ENCODE results near the gene CNNM2.
"Not testable (repeated sequence)": the region's sequence is repeated elsewhere in the genome, so short reads cannot be mapped to it uniquely, and the experiment has no call there.

Gene CNNM2

DNA sequence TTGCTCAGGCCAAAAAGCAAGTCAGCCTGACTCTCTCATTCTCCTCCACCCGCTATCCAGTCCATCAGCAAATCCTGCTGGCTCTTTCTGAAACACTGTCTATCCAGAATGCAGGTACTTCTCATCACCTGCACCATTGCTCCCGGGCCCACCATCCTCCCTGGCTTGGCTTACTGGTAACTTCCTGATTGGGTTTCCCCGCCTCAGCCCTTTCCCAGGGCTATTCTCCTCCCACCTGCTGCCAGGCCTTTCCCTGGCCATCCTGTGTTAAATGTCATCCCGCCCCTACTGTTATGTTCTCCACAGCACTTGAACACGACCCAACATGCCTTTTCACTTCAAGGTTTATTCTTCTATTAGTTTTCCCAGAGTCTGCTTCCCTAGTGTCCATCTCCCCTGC lies 124.0 kb downstream of the CNNM2 start:
- DNase-seq, result no peak

DNA sequence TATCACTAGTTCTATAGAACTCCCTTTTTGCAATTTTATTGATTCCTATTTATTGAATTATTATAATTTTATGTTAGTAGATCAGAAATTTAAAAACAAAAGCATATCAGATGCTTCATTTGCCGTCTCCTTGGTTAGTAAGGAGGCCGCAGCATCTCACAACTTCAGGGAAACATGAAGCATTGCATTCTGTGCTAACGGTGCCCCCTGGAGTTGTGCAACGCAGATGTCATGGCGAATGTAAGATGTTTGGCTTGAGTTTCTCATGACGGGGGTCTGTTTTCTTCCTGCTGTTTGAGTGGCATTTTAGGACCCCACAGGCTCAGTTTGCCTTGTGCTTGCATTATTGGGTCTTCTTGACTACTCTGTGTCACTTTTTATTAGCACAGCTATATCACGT lies 124.8 kb downstream of the CNNM2 start:
- no peak for DNase-seq

DNA sequence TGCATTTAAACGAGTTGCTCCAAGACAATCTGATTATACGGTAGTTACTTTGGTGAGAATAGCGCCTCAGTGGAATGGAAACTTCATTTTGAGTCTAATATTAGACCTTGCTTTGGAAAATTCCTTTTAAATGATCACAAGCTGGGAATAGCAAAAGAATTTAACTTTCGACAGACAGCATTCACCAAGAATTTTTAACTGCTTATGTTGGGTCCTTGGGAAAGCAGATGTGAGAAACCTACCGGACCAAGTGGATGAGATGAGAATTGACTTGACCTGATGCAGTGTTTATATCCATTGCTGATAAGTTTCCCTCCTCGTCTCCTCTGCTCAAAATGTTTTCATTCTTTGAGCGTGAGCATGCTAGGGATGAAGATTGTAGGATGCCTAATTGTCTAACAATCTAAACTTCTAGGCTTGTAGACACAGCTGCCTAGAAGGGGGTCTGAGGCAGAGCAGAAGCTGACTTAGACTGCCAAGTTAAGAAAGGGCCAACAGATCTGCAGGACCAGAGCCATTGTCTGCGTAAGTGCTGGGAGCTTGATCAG lies 126.9 kb downstream of the CNNM2 start:
- no peak for DNase-seq

DNA sequence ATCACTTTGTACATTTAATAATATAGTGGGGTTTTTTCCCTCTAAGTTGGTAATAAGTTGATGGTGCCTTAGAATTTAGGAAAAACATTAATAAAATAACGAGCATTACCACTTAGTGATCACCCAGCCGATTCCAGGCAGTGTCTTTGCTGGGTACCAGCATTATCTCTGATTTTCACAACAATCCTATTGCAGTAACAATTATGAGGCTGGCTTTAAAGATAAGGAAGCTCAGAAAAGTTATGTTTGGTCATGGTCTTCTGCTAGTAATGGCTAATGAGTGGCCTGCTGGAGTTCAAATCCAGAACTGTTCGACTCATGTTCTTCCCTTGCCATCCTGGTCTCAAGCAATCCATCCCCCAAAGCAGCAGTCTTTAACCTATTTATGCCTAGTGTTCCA lies 127.9 kb downstream of the CNNM2 start:
- DNase-seq, result no peak

DNA sequence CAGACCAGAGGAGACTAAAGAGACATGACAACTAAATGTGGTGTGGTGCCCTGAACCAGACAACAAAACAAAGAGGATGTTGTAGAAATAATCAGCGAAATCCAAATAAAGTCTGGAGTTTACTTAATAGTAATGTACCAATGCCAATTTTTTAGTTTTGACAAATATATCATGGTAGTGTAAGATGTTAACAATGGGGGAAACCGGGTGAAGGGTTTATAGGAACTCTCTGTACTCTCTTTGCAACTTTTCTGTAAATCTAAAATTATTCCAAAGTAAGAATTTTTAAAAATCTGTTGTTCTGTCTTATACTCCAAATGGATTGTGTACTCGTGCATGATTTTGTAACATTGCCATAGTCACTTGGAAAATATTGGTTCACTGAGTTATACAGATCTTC lies 129.3 kb downstream of the CNNM2 start:
- DNase-seq, result no peak

DNA sequence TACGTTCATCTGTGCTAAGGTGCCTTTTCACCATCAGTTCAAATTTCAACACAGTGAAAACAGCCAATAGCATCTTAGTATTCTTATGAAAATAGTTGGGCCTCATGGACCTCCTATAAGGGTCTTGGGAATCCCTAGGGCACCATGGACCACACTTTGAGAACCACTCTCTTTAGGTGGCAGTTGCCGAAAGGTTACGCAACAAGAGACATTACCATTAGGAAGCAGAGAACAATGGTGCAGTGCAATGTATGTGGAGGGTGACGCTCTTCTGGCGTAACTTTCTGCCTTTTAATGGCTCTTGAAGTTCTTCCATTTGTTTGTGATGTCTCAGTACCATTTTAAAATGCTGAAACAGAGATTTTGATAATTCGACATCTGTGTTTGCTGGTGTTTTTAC lies 131.1 kb downstream of the CNNM2 start:
- DNase-seq, result no peak

DNA sequence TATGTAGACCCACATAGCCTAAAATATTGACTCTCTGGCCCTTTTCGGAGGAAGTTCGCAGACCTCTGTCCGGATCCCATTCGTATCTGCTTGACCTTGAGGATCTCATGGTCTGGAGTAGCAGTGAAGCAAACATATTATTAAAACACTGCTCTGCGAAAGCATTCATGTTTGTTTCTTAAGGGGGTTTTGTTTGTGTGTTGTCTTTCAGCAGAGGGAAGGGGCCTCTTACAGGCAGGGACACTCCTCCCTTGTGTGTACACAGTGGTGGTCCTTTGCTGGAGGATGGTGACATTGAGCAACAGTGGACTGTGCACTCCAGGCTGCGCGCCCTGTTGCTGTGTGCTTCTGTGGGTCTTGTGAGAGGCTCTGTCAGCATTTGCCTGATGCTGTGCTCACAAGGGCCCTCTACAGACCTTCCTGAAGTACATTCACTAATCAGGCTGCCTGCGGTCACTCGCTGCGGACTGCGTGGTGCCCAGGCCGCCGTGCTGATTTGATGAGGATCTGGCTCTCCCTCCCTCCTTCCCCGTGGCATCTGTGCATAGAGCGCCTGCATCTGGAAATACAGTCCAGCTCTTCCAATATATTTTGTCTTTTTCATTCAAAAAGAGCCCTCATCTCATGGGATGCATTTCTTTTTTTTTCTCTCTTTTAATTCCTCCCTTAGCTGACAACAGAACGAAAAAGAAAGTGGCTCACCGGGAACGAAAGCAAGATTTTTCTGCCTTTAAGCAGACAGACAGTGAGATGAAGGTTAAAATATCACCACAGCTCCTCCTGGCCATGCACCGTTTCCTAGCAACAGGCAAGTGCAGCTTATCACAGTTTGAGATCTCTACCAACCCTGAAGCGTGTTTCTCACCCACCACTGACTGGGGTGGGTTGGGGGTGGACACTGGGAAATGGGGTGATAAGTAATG lies 135.8 kb downstream of the CNNM2 start:
- DNase-seq, result peak; percentile 28

DNA sequence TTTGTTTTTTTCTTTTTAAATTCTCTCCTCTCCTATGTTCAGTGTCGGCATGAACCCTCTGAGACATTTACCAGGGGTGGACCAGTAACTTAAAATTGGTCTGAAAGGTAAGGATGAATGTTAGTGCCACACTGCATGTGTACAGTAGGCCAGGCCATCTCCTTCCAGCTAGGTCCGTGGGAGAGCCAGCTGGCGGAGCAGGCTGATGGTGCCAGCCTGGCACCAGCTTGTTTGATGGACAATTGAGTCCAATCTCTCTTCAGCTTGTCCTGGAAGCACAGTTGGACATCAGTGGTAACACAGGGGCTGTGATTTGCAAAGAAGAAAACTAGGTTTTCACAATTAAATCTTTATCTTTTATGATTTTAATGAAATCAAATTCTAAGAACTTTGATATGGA lies 136.5 kb downstream of the CNNM2 start:
- DNase-seq, result no peak

DNA sequence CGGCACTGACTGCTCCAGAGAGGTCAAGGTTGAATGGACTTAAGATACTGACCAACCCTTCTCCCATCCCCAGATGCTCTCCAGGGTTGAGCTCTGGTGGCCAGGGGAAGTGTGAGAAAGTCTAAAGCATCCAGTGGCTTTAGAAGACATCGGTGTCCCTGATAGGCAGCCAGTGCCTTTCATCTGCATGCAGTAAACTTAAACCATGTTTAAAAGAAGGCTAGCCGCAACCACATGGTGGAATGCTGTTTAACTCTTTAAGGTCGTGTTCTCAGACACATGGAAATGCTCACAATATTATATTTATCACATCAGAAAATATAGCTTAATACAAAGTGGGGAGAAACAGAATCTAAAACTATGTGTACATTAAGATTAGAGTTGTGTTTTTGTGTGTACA lies 137.0 kb downstream of the CNNM2 start:
- no peak for DNase-seq

DNA sequence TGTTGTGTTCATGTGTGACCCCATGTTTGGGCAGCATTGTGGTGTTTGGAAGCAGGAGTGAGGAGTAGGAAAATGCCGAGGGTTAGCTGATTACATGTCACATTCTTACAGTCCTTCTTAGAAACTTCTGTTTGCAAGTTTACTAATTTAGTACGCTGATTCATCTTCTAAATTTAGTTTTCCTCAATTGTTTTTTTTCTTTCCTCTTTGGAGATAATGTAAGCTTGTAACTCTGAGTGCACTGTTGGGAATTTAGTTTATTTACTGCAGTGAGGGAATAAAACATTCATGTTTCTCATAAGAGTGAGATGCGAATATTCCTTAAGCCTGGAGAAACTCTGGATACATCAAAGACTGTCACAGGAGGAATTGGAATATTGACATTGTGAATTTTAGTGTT lies 139.9 kb downstream of the CNNM2 start:
- no peak for DNase-seq

DNA sequence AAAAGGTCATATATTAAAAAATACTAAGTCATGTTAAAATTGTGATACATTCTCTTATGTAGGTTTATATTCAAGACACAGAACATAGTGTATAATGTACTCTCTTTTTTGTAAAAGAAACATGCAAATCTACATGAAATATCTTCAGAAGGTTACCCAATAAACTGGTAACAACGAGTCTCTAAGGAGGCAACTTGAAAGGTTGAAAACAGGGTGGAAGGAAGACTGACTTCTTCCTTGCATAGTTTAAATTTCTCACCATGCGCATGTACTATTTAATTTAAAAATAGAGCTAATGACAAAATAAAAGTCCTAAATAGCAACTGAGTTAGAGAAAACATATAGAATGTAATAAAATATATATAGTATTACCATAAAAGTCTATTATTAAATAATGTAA lies 142.5 kb downstream of the CNNM2 start:
- no peak for DNase-seq

DNA sequence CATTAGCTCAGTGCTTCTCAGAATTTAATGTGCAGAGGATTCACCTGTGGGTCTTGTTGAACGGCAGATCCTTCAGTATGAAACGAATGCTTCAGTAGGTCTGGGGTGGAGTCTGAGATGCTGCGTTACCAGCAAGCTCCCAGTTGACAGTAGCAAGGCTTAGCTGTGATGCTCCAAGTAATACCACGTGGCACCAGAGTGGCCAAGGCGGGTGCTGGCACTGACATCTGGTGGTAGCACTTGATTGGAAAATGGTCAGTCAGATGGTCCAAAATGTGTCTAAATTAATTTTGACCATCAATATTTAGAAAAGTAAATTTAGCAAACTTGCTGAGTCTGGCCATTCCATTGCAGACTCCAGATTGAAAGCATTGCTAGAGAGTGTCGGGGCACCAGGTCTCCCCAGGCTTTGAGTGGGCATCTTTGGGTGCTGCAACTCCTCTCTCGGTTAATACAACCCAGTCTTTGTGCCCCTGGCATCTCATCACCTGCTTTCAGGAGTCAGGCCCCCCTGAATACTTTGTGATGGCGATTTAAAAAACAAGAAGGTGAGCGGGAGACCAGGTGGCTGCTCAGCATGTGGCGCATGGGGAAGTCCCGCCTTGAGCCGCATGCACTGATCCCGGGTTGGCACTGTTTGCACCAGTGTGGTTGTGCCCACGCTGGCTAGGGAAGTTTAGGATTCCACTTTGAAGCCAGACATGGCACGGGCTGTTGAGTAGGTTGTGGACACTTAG lies 144.9 kb downstream of the CNNM2 start:
- no peak for DNase-seq

DNA sequence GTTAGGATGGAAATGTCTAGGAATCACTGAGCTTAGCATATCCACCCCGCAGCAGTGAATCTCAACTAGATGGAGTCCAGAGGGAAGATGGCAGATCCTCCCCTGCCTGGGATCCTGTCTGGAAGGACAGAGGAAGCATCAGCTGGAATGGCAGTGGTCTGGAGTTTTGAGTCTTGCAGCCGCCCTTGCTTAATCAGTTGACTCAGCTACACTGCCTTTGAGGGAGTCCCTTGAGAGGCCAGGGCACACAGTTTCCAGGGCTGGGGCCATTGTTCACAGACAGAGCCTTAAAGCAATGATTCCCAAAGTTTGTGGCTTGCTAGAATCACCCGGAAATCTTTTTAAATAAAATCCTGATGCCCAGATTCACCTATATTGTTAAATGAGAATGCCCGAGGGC lies 146.9 kb downstream of the CNNM2 start:
- no peak for DNase-seq

DNA sequence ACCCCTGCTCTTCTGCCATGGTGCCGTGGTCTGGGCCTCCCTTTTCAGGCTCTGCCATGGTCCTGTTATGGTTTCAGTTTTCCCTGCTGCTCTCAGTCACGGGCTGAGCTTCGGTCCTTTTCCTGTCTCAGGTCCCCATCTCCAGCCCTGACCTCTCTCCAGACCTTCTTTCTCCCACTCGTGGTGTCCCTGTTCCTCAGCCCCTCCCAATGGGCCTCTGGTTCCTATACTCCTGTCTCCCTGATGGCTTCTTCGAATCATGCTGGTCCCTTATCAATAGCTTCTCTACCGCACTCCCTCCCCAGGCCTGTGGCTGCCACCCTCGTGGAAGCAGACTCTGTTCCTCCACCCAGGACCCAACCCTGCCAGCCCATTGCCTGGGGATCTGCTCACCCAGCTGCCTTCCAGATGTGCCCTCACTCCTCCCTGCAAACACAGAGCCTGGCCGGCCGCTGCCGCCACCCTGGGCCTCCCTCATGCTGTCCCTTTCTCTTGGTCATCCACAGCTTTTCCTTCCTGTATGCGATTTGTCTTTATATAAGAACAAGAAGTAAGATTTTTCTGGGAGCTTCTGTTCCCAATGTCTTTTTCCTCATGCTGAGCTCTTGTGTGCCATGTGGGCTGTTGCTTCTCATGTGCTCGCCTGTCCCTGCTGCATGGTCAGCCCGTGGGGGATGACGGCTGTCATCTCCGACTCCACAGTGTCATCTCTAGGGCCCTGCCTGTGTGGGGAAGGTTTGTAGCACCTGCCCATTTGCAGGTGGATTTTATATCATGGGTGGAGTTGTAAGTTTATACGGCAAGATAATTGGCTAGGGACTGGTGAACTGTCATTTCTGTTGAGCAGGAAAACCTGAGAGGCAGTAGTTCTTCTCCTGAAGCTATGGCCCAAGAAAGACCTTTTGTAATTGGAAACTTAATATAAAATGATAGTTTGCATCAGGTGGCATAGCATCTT lies 148.3 kb downstream of the CNNM2 start:
- DNase-seq, result no peak

DNA sequence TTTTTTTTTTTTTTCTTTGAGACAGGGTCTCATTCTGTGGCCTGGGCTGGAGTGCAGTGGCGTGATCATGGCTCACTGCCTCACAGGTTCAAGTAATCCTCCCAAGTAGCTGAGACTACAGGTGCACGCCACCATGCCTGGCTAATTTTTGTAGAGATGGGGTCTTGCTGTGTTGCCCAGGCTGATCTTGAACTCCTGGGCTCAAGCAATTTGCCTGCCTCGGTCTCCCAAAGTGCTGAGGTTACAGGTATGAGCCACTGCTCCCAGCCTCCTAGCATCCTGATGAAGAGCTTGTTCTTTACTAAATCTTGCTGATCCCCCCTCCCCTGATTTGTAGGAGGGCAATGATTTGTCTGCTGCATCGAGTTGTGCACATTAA lies 149.0 kb downstream of the CNNM2 start:
- DNase-seq, result not testable (repeated sequence)

DNA sequence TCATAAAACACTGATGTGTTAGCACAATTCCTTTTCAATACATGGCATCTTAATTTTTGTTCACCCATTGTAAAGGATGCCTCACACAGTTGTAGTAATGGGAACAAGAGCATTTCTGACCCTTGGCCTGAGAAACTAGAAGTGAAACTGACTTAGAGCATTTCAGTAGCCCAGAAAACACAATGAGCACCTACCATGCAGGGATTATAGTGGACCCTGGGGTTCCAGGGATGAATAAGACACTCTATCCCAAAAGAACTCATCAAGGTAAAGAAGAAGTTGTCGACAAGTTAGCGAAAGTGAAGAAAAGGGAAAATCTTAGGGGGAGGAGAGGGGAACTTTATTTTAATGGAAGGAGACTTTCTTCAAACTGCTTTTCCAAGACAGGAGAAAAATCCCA lies 149.4 kb downstream of the CNNM2 start:
- no peak for DNase-seq

DNA sequence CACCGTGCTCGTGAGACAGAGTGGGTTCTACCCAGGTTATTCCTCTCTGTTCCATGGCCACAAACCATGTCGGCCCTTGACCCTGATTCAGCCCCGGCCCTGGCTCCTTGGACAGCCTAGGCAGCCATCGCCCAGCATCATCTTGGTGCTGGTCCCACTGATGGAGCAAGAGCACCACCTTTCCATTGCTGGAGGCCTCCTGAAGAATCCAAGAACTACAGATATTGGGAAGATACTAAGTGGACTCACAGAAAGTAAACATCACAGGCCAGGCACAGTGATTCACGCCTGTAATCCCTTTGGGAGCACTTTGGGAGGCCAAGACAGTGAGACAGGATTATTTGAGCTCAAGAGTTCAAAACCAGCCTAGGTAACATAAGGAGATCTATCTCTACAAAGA lies 149.9 kb downstream of the CNNM2 start:
- no peak for DNase-seq

DNA sequence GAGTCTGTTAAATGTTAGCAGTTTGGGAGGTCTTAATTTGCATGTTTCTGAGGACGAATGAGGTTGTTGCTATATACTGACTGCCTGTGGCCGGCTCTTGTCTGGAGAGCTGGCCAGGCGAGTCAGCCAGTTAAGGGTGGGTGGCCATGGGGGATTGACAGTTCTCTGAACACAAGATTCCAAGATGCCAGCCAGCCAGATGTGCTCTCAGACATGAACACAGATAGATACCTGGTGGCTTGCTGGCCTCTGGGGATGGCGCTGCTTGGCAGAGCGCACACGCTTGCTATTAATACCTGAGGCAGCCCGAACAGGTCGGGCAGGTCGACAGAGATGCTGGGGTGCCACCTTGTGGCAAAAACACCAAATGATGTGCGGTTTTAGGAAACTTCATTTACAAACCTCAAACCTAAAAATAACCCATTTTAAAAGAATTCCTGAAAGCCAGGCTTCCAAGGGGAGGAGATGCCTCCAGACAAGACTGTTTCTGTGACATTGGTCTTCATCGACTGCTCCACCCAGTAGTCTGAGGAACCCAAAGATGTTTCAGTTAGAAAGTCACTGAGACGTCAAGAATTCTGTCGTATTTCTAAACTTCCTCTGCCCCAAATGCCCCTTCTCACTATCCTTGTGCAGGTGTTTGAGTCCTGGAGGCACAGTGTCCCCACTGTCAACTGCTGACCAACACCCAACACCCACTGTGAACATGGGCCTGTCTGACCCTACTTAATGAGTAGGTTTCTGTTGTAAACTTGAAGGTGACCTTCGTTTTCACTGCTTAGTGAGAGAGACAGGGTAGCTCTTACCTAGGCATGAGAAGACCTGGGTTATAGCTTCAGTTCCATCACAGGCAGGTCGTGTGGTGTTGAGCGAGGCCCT lies 151.6 kb downstream of the CNNM2 start:
- DNase-seq, result no peak

DNA sequence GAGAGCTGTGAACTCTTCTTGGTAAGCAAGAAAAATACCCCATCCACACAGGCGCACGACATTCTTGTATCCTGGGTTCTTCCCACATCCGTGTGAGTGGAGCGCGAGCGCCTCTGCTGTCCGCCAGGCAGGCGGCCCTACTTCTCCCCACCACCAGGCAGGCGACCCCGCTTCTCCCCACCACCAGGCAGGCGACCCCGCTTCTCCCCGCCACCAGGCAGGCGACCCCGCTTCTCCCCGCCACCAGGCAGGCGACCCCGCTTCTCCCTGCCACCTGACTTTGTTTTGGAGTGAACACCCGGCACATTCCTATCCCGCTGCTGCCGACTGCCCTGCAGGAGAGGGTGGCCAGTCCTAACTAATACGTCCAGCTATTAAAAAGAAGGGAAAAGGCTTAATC lies 154.2 kb downstream of the CNNM2 start:
- DNase-seq, result no peak

DNA sequence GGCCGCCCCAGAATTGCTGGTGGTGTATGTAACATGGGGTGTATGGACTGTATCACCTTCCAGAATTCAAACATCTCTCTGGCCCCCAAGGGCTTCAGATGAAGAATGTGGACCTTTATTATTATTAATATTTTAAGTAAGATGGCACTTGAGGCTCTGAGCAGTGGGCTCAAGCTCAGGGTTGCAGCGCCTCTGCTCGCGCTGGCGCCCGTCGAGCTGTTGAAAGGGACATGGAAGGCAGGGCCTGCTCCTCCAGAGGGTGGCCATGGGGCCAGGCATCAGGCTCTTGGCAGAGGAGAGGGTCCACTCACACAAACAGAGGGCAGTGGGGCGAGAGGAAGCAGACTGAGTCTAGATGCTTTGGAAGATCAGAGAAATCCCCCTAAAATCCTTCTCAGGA lies 154.8 kb downstream of the CNNM2 start:
- DNase-seq, result no peak

DNA sequence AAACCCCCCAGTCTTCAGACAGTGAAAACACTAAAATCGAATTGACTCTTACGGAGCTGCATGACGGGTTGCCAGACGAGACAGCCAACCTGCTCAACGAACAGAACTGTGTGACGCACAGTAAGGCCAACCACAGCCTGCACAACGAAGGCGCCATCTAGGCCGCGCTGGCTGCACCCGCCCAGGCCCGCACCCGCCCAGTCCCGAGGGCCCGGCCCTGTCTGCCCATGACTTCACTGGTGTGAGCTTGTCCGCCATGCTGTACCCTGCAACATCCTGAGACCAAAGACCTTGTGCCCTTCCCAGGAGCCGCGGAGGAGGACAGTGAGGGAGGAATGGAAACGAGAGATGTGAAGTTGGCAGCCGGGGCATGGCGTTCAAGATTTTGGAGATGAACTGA lies 158.9 kb downstream of the CNNM2 start:
- no peak for DNase-seq

Measured in activated gamma-delta T cell (primary cell).